T-cell (primary cell): ENCODE results near the gene MTA1. TPM values are rescaled to one million over a fixed set of nuclear protein-coding genes. Genes with fewer than 3 reads are reported as not detected.

Experiments
- ATAC-seq, 4 experiments: fragments of 200-7000 bp in 3 of 4; fragments of 150-1000 bp in 1 of 4; cut with Tn5 transposase; replicated peaks in 1 of 4; 1 replicate in 3 of 4; 2 replicates in 1 of 4; pipeline ENCODE4 v1.10.0; 2021; ENCODE audit warnings: moderate library complexity in 3 of 4, mild to moderate bottlenecking in 2 of 4, moderate number of reproducible peaks in 1 of 4
- CTCF ChIA-PET, 2 donors: fragments of 300-600 bp; sonication (Branson Sonifier 250); formaldehyde crosslinking; loops; one replicate each; lab custom pipeline; 2022; ENCODE audit warnings: antibody characterized with exemption in 2 of 2; lab: Charles Lee
- POLR2A ChIA-PET, 2 donors: fragments of 300-600 bp; sonication (Branson Sonifier 250); formaldehyde crosslinking; loops; one replicate each; lab custom pipeline; 2022; ENCODE audit warnings: antibody characterized with exemption in 2 of 2; lab: Charles Lee
- DNase-seq, 35 experiments: peaks; one replicate each; pipeline versions ENCODE4 v3.0.0 to v3.0.0-alpha.2; 2013 to 2023
- H3K27ac ChIP-seq: one replicate; pipeline ENCODE4 v1.5.1; 2013; ENCODE audit warnings: low read length
- H3K27me3 ChIP-seq, 2 experiments: replicated peaks in 1 of 2; 1 replicate in 1 of 2; 2 replicates in 1 of 2; pipeline versions ENCODE4 v1.6.1 to v1.7.0; 2013; ENCODE audit warnings: low read length in 1 of 2, mixed read lengths in 1 of 2; ENCODE audit not compliant: control insufficient read depth in 2 of 2, insufficient read depth in 2 of 2; ENCODE audit errors: extremely low read depth in 1 of 2
- H3K36me3 ChIP-seq, 2 donors: 1 replicate in 1 of 2; 2 replicates in 1 of 2; pipeline versions ENCODE4 v1.6.1 to v1.7.0; 2013; ENCODE audit warnings: low read length in 1 of 2; ENCODE audit not compliant: control insufficient read depth in 2 of 2, insufficient read depth in 1 of 2; ENCODE audit errors: extremely low read depth in 1 of 2
- H3K4me1 ChIP-seq, 2 experiments: 1 replicate in 1 of 2; 2 replicates in 1 of 2; pipeline versions ENCODE4 v1.6.1 to v1.7.0; 2013; ENCODE audit warnings: low read length in 2 of 2, mixed read lengths in 1 of 2; ENCODE audit not compliant: insufficient read depth in 2 of 2, control insufficient read depth in 1 of 2; ENCODE audit errors: extremely low read depth in 1 of 2
- H3K4me3 ChIP-seq, 2 donors: 1 replicate in 1 of 2; 2 replicates in 1 of 2; pipeline versions ENCODE4 v1.5.1 to v1.7.0; 2013; ENCODE audit warnings: mild to moderate bottlenecking in 2 of 2, low read length in 1 of 2, moderate library complexity in 1 of 2; ENCODE audit not compliant: control insufficient read depth in 1 of 2; ENCODE audit errors: extremely low read depth in 1 of 2
- H3K9me3 ChIP-seq: 2 replicates; pipeline ENCODE4 v1.7.0; 2013
- H3K27ac Mint-ChIP-seq, 2 donors: one replicate each; pipeline ENCODE4 v1.8.0; 2020 to 2021; ENCODE audit warnings: mild to moderate bottlenecking in 2 of 2, mixed read lengths in 2 of 2
- H3K27me3 Mint-ChIP-seq, 2 donors: one replicate each; pipeline ENCODE4 v1.8.0; 2021 to 2022; ENCODE audit warnings: mixed read lengths in 2 of 2
- H3K36me3 Mint-ChIP-seq: one replicate; pipeline ENCODE4 v1.8.0; 2021; ENCODE audit warnings: mixed read lengths
- H3K4me1 Mint-ChIP-seq, 3 donors: one replicate each; pipeline ENCODE4 v1.8.0; 2020 to 2022; ENCODE audit warnings: mixed read lengths in 3 of 3, mild to moderate bottlenecking in 1 of 3
- H3K4me3 Mint-ChIP-seq, 3 donors: one replicate each; pipeline ENCODE4 v1.8.0; 2020 to 2022; ENCODE audit warnings: mild to moderate bottlenecking in 3 of 3, mixed read lengths in 3 of 3, moderate library complexity in 3 of 3
- H3K9me3 Mint-ChIP-seq, 3 donors: one replicate each; pipeline ENCODE4 v1.8.0; 2020 to 2022; ENCODE audit warnings: mixed read lengths in 3 of 3
- WGBS: methylation state at CpG from one replicate; pipeline ENCODE4 v1.1.5; 2013; ENCODE audit warnings: missing lambda C conversion rate; ENCODE audit not compliant: insufficient coverage; 5-methylcytosine and 5-hydroxymethylcytosine counted together
- total RNA-seq, 35 experiments: library from RNA in 6 of 35; stranded (reverse) in 6 of 35; fragments of 120-200 nt in 1 of 35; gene quantifications; one replicate each; pipeline versions ENCODE4 v1.2.1 to v1.2.4 and lab custom pipeline; 2013 to 2026

Gene MTA1
- total RNA-seq, 5 donors from 2014 or later (not counting 1 experiment from before 2014, with no cell fraction given), result 111 to 152 (median 141) TPM

- Histone ChIP-seq H3K9me3 (no peaks in the 10 kb centered on the region), H3K4me1 (no peaks in the 10 kb centered on the region), H3K36me3 (no peaks in the 10 kb centered on the region), H3K27ac (no peak overlapping the region), H3K27me3 (no peaks in the 10 kb centered on the region), H3K4me3 (no peak overlapping the region)
- H3K27ac Mint-ChIP-seq, result no peak overlapping the region
- ChIA-PET POLR2A (no interaction called here), CTCF (no interaction called here)
- H3K9me3 Mint-ChIP-seq, result no peaks in the 10 kb centered on the region
- no peak for ATAC-seq
- no peaks in the 10 kb centered on the region for H3K4me1 Mint-ChIP-seq
- H3K4me3 Mint-ChIP-seq, result no peak overlapping the region
- no peaks in the 10 kb centered on the region for H3K36me3 Mint-ChIP-seq
- 81% methylated on average over 5 of the region's 13 CpGs for WGBS
- peak in 1 of 35 experiments; percentile 9 for DNase-seq
- peaks cover 3% of the 10 kb centered on the region in 2 donors for H3K27me3 Mint-ChIP-seq
Observed at GRCh38 chr14:105501504-105502291, 82.1 kb downstream of the MTA1 start.

- 89% methylated on average over 18 of the region's 18 CpGs for WGBS
- Histone ChIP-seq H3K27ac (no peak overlapping the region), H3K4me3 (no peak overlapping the region), H3K9me3 (no peaks in the 10 kb centered on the region), H3K27me3 (peaks cover 0 to 4% of the 10 kb centered on the region in 2 experiments), H3K36me3 (no peaks in the 10 kb centered on the region), H3K4me1 (no peaks in the 10 kb centered on the region)
- ATAC-seq (no peak), DNase-seq (peak in 1 of 35 experiments; percentile 6)
- H3K27ac Mint-ChIP-seq, result no peak overlapping the region
- ChIA-PET POLR2A (no interaction called here), CTCF (no interaction called here)
- H3K9me3 Mint-ChIP-seq, result no peaks in the 10 kb centered on the region
- H3K4me3 Mint-ChIP-seq, result peak overlapping the region in 1 of 3 donors; percentile 54
- no peaks in the 10 kb centered on the region for H3K36me3 Mint-ChIP-seq
- no peaks in the 10 kb centered on the region for H3K4me1 Mint-ChIP-seq
- H3K27me3 Mint-ChIP-seq, result peaks cover 5 to 6% of the 10 kb centered on the region in 2 donors
Observed at GRCh38 chr14:105502446-105503295, 83.0 kb downstream of the MTA1 start.

GRCh38 chr14:105503296-105503640 is 83.6 kb downstream of the MTA1 start:
- no peak overlapping the region for H3K4me3 Mint-ChIP-seq
- H3K27me3 Mint-ChIP-seq, result peaks cover 9 to 10% of the 10 kb centered on the region in 2 donors
- H3K9me3 Mint-ChIP-seq, result no peaks in the 10 kb centered on the region
- no peaks in the 10 kb centered on the region for H3K36me3 Mint-ChIP-seq
- Histone ChIP-seq H3K27ac (no peak overlapping the region), H3K36me3 (no peaks in the 10 kb centered on the region), H3K27me3 (peaks cover 0 to 8% of the 10 kb centered on the region in 2 experiments), H3K4me3 (no peak overlapping the region), H3K4me1 (no peaks in the 10 kb centered on the region), H3K9me3 (no peaks in the 10 kb centered on the region)
- ChIA-PET POLR2A (no interaction called here), CTCF (interaction anchor here in 1 of 2 donors (0.7 kb wide), 1 partner anchor 215 kb away, joined by 7 read pairs; no protein-coding TSS in a partner anchor)
- no peak overlapping the region for H3K27ac Mint-ChIP-seq
- 96% methylated on average over 3 of the region's 7 CpGs for WGBS
- H3K4me1 Mint-ChIP-seq, result no peaks in the 10 kb centered on the region
- DNase-seq, result no peak
- no peak for ATAC-seq

GRCh38 chr14:105503935-105504692 is 84.5 kb downstream of the MTA1 start:
- H3K36me3 ChIP-seq, result no peaks in the 10 kb centered on the region
- peaks cover 0 to 14% of the 10 kb centered on the region in 2 experiments for H3K27me3 ChIP-seq
- DNase-seq (peak in 1 of 35 experiments; percentile 17), ATAC-seq (no peak)
- CTCF ChIA-PET, result interaction anchor here in 1 of 2 donors (0.7 kb wide), 1 partner anchor 216 kb away, joined by 7 read pairs; no protein-coding TSS in a partner anchor
- H3K4me3 ChIP-seq, result no peak overlapping the region
- POLR2A ChIA-PET, result no interaction called here
- no peaks in the 10 kb centered on the region for H3K9me3 Mint-ChIP-seq
- no peak overlapping the region for H3K27ac Mint-ChIP-seq
- WGBS, result 71% methylated on average over 21 of the region's 29 CpGs
- no peaks in the 10 kb centered on the region for H3K9me3 ChIP-seq
- no peak overlapping the region for H3K4me3 Mint-ChIP-seq
- no peaks in the 10 kb centered on the region for H3K4me1 ChIP-seq
- peaks cover 14 to 15% of the 10 kb centered on the region in 2 donors for H3K27me3 Mint-ChIP-seq
- no peaks in the 10 kb centered on the region for H3K36me3 Mint-ChIP-seq
- H3K27ac ChIP-seq, result no peak overlapping the region
- no peaks in the 10 kb centered on the region for H3K4me1 Mint-ChIP-seq

- CTCF ChIA-PET, result no interaction called here
- no peaks in the 10 kb centered on the region for H3K36me3 ChIP-seq
- H3K27me3 Mint-ChIP-seq, result peaks cover 14 to 15% of the 10 kb centered on the region in 2 donors
Observed at GRCh38 chr14:105505101-105505500, 85.5 kb downstream of the MTA1 start.

GRCh38 chr14:105507247-105507646 is 87.6 kb downstream of the MTA1 start:
- WGBS, result 39% methylated on average over 13 of the region's 17 CpGs
- no peaks in the 10 kb centered on the region for H3K9me3 Mint-ChIP-seq
- peaks cover 2 to 43% of the 10 kb centered on the region in 2 experiments for H3K27me3 ChIP-seq
- H3K36me3 Mint-ChIP-seq, result no peaks in the 10 kb centered on the region
- H3K4me3 ChIP-seq, result no peak overlapping the region
- DNase-seq, result peak in 1 of 35 experiments; percentile 2
- CTCF ChIA-PET, result interaction anchor here in 1 of 2 donors (0.7 kb wide), 1 partner anchor 756 kb away, joined by 5 read pairs; no protein-coding TSS in a partner anchor
- H3K36me3 ChIP-seq, result no peaks in the 10 kb centered on the region
- H3K9me3 ChIP-seq, result no peaks in the 10 kb centered on the region
- H3K27me3 Mint-ChIP-seq, result peaks cover 20 to 26% of the 10 kb centered on the region in 2 donors
- H3K4me1 ChIP-seq, result no peaks in the 10 kb centered on the region
- POLR2A ChIA-PET, result no interaction called here
- no peak overlapping the region for H3K27ac ChIP-seq
- H3K4me1 Mint-ChIP-seq, result no peaks in the 10 kb centered on the region
- ATAC-seq, result no peak
- no peak overlapping the region for H3K4me3 Mint-ChIP-seq
- no peak overlapping the region for H3K27ac Mint-ChIP-seq

More at GRCh38 chr14:105505101-105505500, 85.5 kb downstream of the MTA1 start:
- no peak for DNase-seq
- 93% methylated on average over 16 of the region's 16 CpGs for WGBS
- ATAC-seq, result no peak
- Mint-ChIP-seq H3K4me1 (no peaks in the 10 kb centered on the region), H3K4me3 (no peak overlapping the region), H3K36me3 (no peaks in the 10 kb centered on the region), H3K9me3 (no peaks in the 10 kb centered on the region), H3K27ac (no peak overlapping the region)
- Histone ChIP-seq H3K4me1 (no peaks in the 10 kb centered on the region), H3K9me3 (no peaks in the 10 kb centered on the region), H3K27ac (no peak overlapping the region), H3K4me3 (no peak overlapping the region), H3K27me3 (peaks cover 0 to 23% of the 10 kb centered on the region in 2 experiments)
- POLR2A ChIA-PET, result interaction anchor here in 1 of 2 donors (0.6 kb wide), 1 partner anchor 11 kb away, joined by 3 read pairs; no protein-coding TSS in a partner anchor
